ENCODE measurements around the gene NPR3.

Gene NPR3

DNA sequence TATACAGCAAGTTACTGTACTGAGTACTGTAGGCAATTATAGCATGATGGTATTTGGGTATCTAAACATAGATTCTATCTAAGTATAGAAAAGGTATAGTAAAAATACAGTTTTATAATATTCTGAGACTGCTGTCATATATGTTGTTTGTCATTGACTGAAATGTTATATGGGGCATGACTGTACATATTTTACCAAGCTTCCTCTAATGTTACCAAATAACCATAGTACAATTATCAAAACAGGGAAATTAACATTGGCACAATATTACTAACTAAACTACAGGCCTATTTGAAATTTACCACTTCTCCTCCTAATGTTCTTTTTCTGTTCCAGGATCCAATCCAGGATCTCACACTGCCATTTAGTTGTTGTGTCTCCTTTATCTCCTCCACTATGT is 18.5 kb downstream of the NPR3 start:
- Histone ChIP-seq H3K4me3 (ENCODE audit: low read length) (no peak overlapping the region), H3K36me3 (ENCODE audit: control insufficient read depth, insufficient read depth, low read length) (no peaks in the 10 kb centered on the region), H3K27me3 (ENCODE audit: control insufficient read depth, insufficient read depth, low read length) (no peaks in the 10 kb centered on the region), H3K9me3 (ENCODE audit: control insufficient read depth, insufficient read depth, low read length) (no peaks in the 10 kb centered on the region), H3K4me1 (ENCODE audit: control insufficient read depth, insufficient read depth, low read length) (no peaks in the 10 kb centered on the region), H3K27ac (ENCODE audit: low read length) (no peak overlapping the region)
- DNase-seq (ENCODE audit: low read depth, low spot score): no peak

DNA sequence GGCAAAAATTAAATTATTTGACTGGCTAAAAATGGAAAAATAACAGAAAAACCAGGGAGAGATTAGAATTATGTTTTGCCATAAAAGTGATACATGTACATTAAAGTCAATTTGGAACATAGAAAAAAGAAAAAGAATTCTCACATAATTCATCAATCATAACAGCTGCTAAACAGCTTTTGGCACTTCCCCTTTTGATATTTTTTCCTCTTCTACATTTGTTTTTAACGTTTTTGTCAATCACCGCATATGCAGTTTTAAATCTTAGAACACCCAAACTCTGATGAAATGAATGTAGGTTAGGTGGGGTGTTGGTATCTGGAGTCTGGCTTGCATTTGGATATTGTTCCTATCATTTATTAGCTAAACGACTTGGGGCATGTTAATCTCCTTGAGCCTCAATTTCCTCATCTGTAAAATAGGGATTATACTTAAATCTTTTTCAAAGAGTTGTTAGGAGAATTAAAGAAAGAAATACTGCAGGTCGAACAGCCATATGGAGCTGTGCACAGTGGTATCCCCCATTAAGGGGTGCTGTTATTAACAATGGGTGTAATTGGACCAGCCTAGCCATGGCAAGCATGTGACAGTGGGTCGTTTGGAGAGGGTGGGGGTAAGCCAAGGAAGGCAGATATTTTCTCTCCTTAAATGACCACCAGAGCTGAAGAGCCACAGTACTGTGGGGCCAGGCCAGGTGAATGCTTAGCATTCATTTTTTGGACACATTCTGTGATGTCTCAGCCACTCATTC is 22.6 kb downstream of the NPR3 start:
- no peak for DNase-seq (ENCODE audit: low read depth, low spot score)
- no CpG with 5 or more reads among the region's 5 CpGs for WGBS (ENCODE audit: insufficient coverage, insufficient read length)
- Histone ChIP-seq H3K9me3 (ENCODE audit: control insufficient read depth, insufficient read depth, low read length) (no peaks in the 10 kb centered on the region), H3K27me3 (ENCODE audit: control insufficient read depth, insufficient read depth, low read length) (no peaks in the 10 kb centered on the region), H3K36me3 (ENCODE audit: control insufficient read depth, insufficient read depth, low read length) (no peaks in the 10 kb centered on the region), H3K4me3 (ENCODE audit: low read length) (no peak overlapping the region), H3K4me1 (ENCODE audit: control insufficient read depth, insufficient read depth, low read length) (no peaks in the 10 kb centered on the region), H3K27ac (ENCODE audit: low read length) (no peak overlapping the region)

- Histone ChIP-seq H3K4me1 (ENCODE audit: control insufficient read depth, insufficient read depth, low read length) (no peaks in the 10 kb centered on the region), H3K27ac (ENCODE audit: low read length) (no peak overlapping the region), H3K27me3 (ENCODE audit: control insufficient read depth, insufficient read depth, low read length) (no peaks in the 10 kb centered on the region), H3K4me3 (ENCODE audit: low read length) (no peak overlapping the region), H3K9me3 (ENCODE audit: control insufficient read depth, insufficient read depth, low read length) (no peaks in the 10 kb centered on the region), H3K36me3 (ENCODE audit: control insufficient read depth, insufficient read depth, low read length) (no peaks in the 10 kb centered on the region)
- DNase-seq (ENCODE audit: low read depth, low spot score): no peak
- no CpG with 5 or more reads among the region's 8 CpGs for WGBS (ENCODE audit: insufficient coverage, insufficient read length)
Measured at GRCh38 chr5:32734827-32735378, 23.8 kb downstream of the NPR3 start.

GRCh38 chr5:32735512-32735911 is 24.4 kb downstream of the NPR3 start:
- Histone ChIP-seq H3K4me3 (ENCODE audit: low read length) (no peak overlapping the region), H3K27me3 (ENCODE audit: control insufficient read depth, insufficient read depth, low read length) (no peaks in the 10 kb centered on the region), H3K36me3 (ENCODE audit: control insufficient read depth, insufficient read depth, low read length) (no peaks in the 10 kb centered on the region), H3K9me3 (ENCODE audit: control insufficient read depth, insufficient read depth, low read length) (no peaks in the 10 kb centered on the region), H3K27ac (ENCODE audit: low read length) (no peak overlapping the region), H3K4me1 (ENCODE audit: control insufficient read depth, insufficient read depth, low read length) (no peaks in the 10 kb centered on the region)
- WGBS (ENCODE audit: insufficient coverage, insufficient read length): no CpG with 5 or more reads among the region's 5 CpGs
- no peak for DNase-seq (ENCODE audit: low read depth, low spot score)

- no peaks in the 10 kb centered on the region for H3K9me3 ChIP-seq (ENCODE audit: control insufficient read depth, insufficient read depth, low read length)
- H3K4me3 ChIP-seq (ENCODE audit: low read length): no peak overlapping the region
- DNase-seq (ENCODE audit: low read depth, low spot score): no peak
- H3K27ac ChIP-seq (ENCODE audit: low read length): no peak overlapping the region
- no peaks in the 10 kb centered on the region for H3K4me1 ChIP-seq (ENCODE audit: control insufficient read depth, insufficient read depth, low read length)
- H3K36me3 ChIP-seq (ENCODE audit: control insufficient read depth, insufficient read depth, low read length): no peaks in the 10 kb centered on the region
- no peaks in the 10 kb centered on the region for H3K27me3 ChIP-seq (ENCODE audit: control insufficient read depth, insufficient read depth, low read length)
- no CpG with 5 or more reads among the region's 3 CpGs for WGBS (ENCODE audit: insufficient coverage, insufficient read length)
Measured at GRCh38 chr5:32736842-32737241, 25.7 kb downstream of the NPR3 start.

GRCh38 chr5:32740651-32741050 is 29.5 kb downstream of the NPR3 start:
- Histone ChIP-seq H3K4me1 (ENCODE audit: control insufficient read depth, insufficient read depth, low read length) (no peaks in the 10 kb centered on the region), H3K36me3 (ENCODE audit: control insufficient read depth, insufficient read depth, low read length) (no peaks in the 10 kb centered on the region), H3K4me3 (ENCODE audit: low read length) (no peak overlapping the region), H3K9me3 (ENCODE audit: control insufficient read depth, insufficient read depth, low read length) (no peaks in the 10 kb centered on the region), H3K27me3 (ENCODE audit: control insufficient read depth, insufficient read depth, low read length) (no peaks in the 10 kb centered on the region), H3K27ac (ENCODE audit: low read length) (no peak overlapping the region)
- WGBS (ENCODE audit: insufficient coverage, insufficient read length): no CpG with 5 or more reads among the region's 4 CpGs
- no peak for DNase-seq (ENCODE audit: low read depth, low spot score)

GRCh38 chr5:32745317-32745716 is 34.2 kb downstream of the NPR3 start:
- no peaks in the 10 kb centered on the region for H3K36me3 ChIP-seq (ENCODE audit: control insufficient read depth, insufficient read depth, low read length)
- WGBS (ENCODE audit: insufficient coverage, insufficient read length): no CpG with 5 or more reads among the region's 2 CpGs

GRCh38 chr5:32752411-32752810 is 41.3 kb downstream of the NPR3 start:
- WGBS (ENCODE audit: insufficient coverage, insufficient read length): 100% methylated on average over 1 of the region's 4 CpGs
- H3K27ac ChIP-seq (ENCODE audit: low read length): no peak overlapping the region
- H3K4me3 ChIP-seq (ENCODE audit: low read length): no peak overlapping the region
- DNase-seq (ENCODE audit: low read depth, low spot score): no peak
- H3K36me3 ChIP-seq (ENCODE audit: control insufficient read depth, insufficient read depth, low read length): no peaks in the 10 kb centered on the region
- no peaks in the 10 kb centered on the region for H3K27me3 ChIP-seq (ENCODE audit: control insufficient read depth, insufficient read depth, low read length)
- H3K4me1 ChIP-seq (ENCODE audit: control insufficient read depth, insufficient read depth, low read length): no peaks in the 10 kb centered on the region
- no peaks in the 10 kb centered on the region for H3K9me3 ChIP-seq (ENCODE audit: control insufficient read depth, insufficient read depth, low read length)

More at GRCh38 chr5:32745317-32745716, 34.2 kb downstream of the NPR3 start:
- no peaks in the 10 kb centered on the region for H3K9me3 ChIP-seq (ENCODE audit: control insufficient read depth, insufficient read depth, low read length)
- no peak for DNase-seq (ENCODE audit: low read depth, low spot score)
- H3K27ac ChIP-seq (ENCODE audit: low read length): no peak overlapping the region
- H3K4me1 ChIP-seq (ENCODE audit: control insufficient read depth, insufficient read depth, low read length): no peaks in the 10 kb centered on the region
- H3K27me3 ChIP-seq (ENCODE audit: control insufficient read depth, insufficient read depth, low read length): no peaks in the 10 kb centered on the region
- no peak overlapping the region for H3K4me3 ChIP-seq (ENCODE audit: low read length)

DNA sequence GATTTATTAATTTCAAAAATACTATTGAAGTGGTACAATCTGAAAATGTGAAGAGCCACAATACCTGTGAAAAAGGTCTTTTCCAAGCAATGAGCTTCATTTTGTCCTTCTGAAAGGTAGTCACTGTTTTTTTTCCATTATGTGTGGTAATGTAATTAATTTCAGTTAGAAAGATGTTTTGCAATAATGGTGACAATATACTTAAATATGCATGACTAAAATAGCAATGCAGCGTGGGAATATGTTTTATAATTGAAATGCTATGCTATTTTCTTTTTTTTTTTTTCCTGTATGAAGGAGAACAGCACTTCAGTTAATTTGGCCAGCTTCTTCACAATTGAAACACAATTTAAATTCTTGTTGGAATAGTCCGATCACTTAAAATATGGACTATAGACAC is 41.9 kb downstream of the NPR3 start:
- DNase-seq (ENCODE audit: low read depth, low spot score): no peak
- WGBS (ENCODE audit: insufficient coverage, insufficient read length): no CpG with 5 or more reads among the region's 2 CpGs
- no peak overlapping the region for H3K27ac ChIP-seq (ENCODE audit: low read length)
- H3K36me3 ChIP-seq (ENCODE audit: control insufficient read depth, insufficient read depth, low read length): no peaks in the 10 kb centered on the region
- H3K4me1 ChIP-seq (ENCODE audit: control insufficient read depth, insufficient read depth, low read length): no peaks in the 10 kb centered on the region
- H3K9me3 ChIP-seq (ENCODE audit: control insufficient read depth, insufficient read depth, low read length): no peaks in the 10 kb centered on the region
- no peak overlapping the region for H3K4me3 ChIP-seq (ENCODE audit: low read length)
- no peaks in the 10 kb centered on the region for H3K27me3 ChIP-seq (ENCODE audit: control insufficient read depth, insufficient read depth, low read length)

DNA sequence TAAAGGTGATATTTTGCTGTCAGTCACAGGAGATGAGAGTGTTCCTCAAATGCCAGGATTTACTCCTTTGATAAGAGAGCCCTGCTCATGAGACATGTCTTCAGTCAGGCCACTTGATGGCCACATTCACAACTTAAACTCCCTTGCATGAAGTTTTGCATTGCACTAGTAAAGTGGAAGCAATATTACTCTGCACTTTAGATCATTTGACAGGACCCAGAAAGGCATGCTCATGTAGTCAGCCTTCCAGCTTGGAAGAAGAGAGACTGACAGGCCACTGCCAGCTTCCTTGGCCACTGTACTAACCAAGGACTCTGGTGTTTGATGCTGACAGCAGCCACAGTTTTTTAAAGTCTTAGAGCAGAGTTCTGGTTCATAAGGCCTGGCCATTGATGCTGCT is 42.6 kb downstream of the NPR3 start:
- Histone ChIP-seq H3K4me1 (ENCODE audit: control insufficient read depth, insufficient read depth, low read length) (no peaks in the 10 kb centered on the region), H3K9me3 (ENCODE audit: control insufficient read depth, insufficient read depth, low read length) (no peaks in the 10 kb centered on the region), H3K4me3 (ENCODE audit: low read length) (no peak overlapping the region), H3K36me3 (ENCODE audit: control insufficient read depth, insufficient read depth, low read length) (no peaks in the 10 kb centered on the region), H3K27me3 (ENCODE audit: control insufficient read depth, insufficient read depth, low read length) (no peaks in the 10 kb centered on the region), H3K27ac (ENCODE audit: low read length) (no peak overlapping the region)
- no peak for DNase-seq (ENCODE audit: low read depth, low spot score)

DNA sequence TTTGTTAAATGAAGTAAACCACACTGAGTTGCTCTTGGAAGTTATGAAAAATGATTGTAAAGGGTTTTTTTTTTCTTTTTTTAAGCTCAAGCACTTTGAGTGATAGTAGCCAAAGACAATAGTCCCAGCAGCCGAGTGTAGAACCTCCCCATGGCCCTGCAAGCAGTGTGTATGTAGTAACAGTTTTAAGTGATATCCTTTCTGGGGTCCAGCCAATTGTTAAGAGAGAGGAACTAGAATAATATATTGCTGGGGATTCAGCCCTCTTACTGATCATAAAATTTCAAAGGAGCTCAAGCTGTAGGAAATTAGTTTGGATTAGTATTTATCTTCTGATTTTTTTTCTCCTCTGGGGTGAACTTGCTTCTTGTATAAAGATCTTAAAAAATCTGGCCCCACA is 43.2 kb downstream of the NPR3 start:
- no peak for DNase-seq (ENCODE audit: low read depth, low spot score)
- no peaks in the 10 kb centered on the region for H3K36me3 ChIP-seq (ENCODE audit: control insufficient read depth, insufficient read depth, low read length)
- no peaks in the 10 kb centered on the region for H3K27me3 ChIP-seq (ENCODE audit: control insufficient read depth, insufficient read depth, low read length)
- H3K4me1 ChIP-seq (ENCODE audit: control insufficient read depth, insufficient read depth, low read length): no peaks in the 10 kb centered on the region
- WGBS (ENCODE audit: insufficient coverage, insufficient read length): no CpG with 5 or more reads among the region's 1 CpG
- no peaks in the 10 kb centered on the region for H3K9me3 ChIP-seq (ENCODE audit: control insufficient read depth, insufficient read depth, low read length)
- no peak overlapping the region for H3K4me3 ChIP-seq (ENCODE audit: low read length)
- no peak overlapping the region for H3K27ac ChIP-seq (ENCODE audit: low read length)
